SK-N-SH (cell line): ENCODE data around the gene KRTAP2-1. TPM values are rescaled to one million over a fixed set of nuclear protein-coding genes. Genes with fewer than 3 reads are reported as not detected.

ENCODE experiments used
- CTCF ChIA-PET: fragments of 300-600, 350-600 bp; formaldehyde crosslinking; extraction: SDS; loops from one replicate; lab custom pipeline; 2021; lab: Yijun Ruan, JAX
- POLR2A ChIA-PET: fragments of 350-600 bp; sonication (Branson Sonifier 250); formaldehyde crosslinking; extraction: SDS; loops from one replicate; lab custom pipeline; 2020; ENCODE audit warnings: antibody characterized with exemption, inconsistent platforms; lab: Yijun Ruan, JAX
- DNase-seq: peaks from one replicate; pipeline ENCODE4 v3.0.0; 2012
- H2AFZ ChIP-seq: fragments of 200-600 bp; sonication (generic); 2 replicates; pipeline ENCODE4 v1.8.1; 2016; ENCODE audit warnings: antibody characterized with exemption, mild to moderate bottlenecking, low read depth
- H3F3A ChIP-seq: fragments of 200-600 bp; sonication (generic); replicated peaks from 2 replicates; pipeline ENCODE3; 2016; ENCODE audit warnings: antibody characterized with exemption, mild to moderate bottlenecking; ENCODE audit not compliant: insufficient read depth
- H3K27ac ChIP-seq, 2 experiments: fragments of 200-500 bp in 1 of 2; fragments of 200-600 bp in 1 of 2; sonication (Bioruptor generic) in 1 of 2; sonication (generic), shearing (Covaris generic) in 1 of 2; 2 replicates each; pipeline versions ENCODE4 v1.5.1 to v1.6.1; 2014 to 2016; ENCODE audit warnings: low read depth in 2 of 2, inconsistent platforms in 1 of 2, low read length in 1 of 2, mild to moderate bottlenecking in 1 of 2, mixed read lengths in 1 of 2
- H3K27me3 ChIP-seq: fragments of 200-600 bp; sonication (generic), shearing (Covaris generic); 2 replicates; pipeline ENCODE4 v1.6.1; 2016; ENCODE audit warnings: mixed run types; ENCODE audit not compliant: insufficient read depth
- H3K36me3 ChIP-seq, 2 experiments: fragments of 200-500 bp in 1 of 2; fragments of 200-600 bp in 1 of 2; sonication (Bioruptor generic) in 1 of 2; sonication (generic) in 1 of 2; replicated peaks in 1 of 2; 2 replicates each; pipeline versions ENCODE3 to v1.5.1; 2014 to 2016; ENCODE audit warnings: low read length in 1 of 2, mild to moderate bottlenecking in 1 of 2; ENCODE audit not compliant: insufficient read depth in 2 of 2, control insufficient read depth in 1 of 2
- H3K4me1 ChIP-seq, 2 experiments: fragments of 200-500 bp in 1 of 2; fragments of 200-600 bp in 1 of 2; sonication (Bioruptor generic) in 1 of 2; sonication (generic), shearing (Covaris generic) in 1 of 2; 2 replicates each; pipeline versions ENCODE4 v1.5.1 to v1.6.1; 2014 to 2016; ENCODE audit warnings: low read depth in 1 of 2, low read length in 1 of 2, mixed run types in 1 of 2; ENCODE audit not compliant: insufficient read depth in 2 of 2, control insufficient read depth in 1 of 2
- H3K4me2 ChIP-seq: fragments of 200-600 bp; sonication (generic), shearing (Covaris generic); 2 replicates; pipeline ENCODE4 v1.6.1; 2017; ENCODE audit warnings: mixed run types
- H3K4me3 ChIP-seq, 2 experiments: fragments of 200-500 bp in 1 of 2; fragments of 200-600 bp in 1 of 2; sonication (Bioruptor generic) in 1 of 2; sonication (generic), shearing (Covaris generic) in 1 of 2; 2 replicates each; pipeline versions ENCODE4 v1.5.1 to v1.8.1; 2014 to 2016; ENCODE audit warnings: low read depth in 2 of 2, inconsistent platforms in 1 of 2, low read length in 1 of 2, mild to moderate bottlenecking in 1 of 2, mixed read lengths in 1 of 2, moderate library complexity in 1 of 2
- H3K79me2 ChIP-seq: fragments of 200-600 bp; sonication (generic); 2 replicates; pipeline ENCODE4 v1.8.1; 2017; ENCODE audit warnings: mild to moderate bottlenecking; ENCODE audit not compliant: insufficient read depth
- H3K9ac ChIP-seq: fragments of 200-600 bp; sonication (generic); 2 replicates; pipeline ENCODE4 v1.6.1; 2017; ENCODE audit warnings: mixed run types
- H3K9me2 ChIP-seq: fragments of 200-600 bp; sonication (generic); 2 replicates; pipeline ENCODE4 v1.6.1; 2017; ENCODE audit warnings: mixed run types
- H3K9me3 ChIP-seq: fragments of 200-600 bp; sonication (generic); 2 replicates; pipeline ENCODE4 v1.6.1; 2017; ENCODE audit warnings: mixed run types, mild to moderate bottlenecking, moderate library complexity
- H4K20me1 ChIP-seq: fragments of 200-600 bp; sonication (generic); 2 replicates; pipeline ENCODE4 v1.6.1; 2017; ENCODE audit warnings: mild to moderate bottlenecking, mixed run types; ENCODE audit not compliant: insufficient read depth
- CTCF ChIP-seq: fragments of 200-600 bp; sonication (generic); IDR thresholded peaks from 2 replicates; pipeline ENCODE4 v1.6.1; 2017; ENCODE audit warnings: antibody characterized with exemption, mild to moderate bottlenecking, moderate library complexity
- ELF1 ChIP-seq: IDR thresholded peaks from 2 replicates; pipeline ENCODE4 v1.4.0; 2012
- EP300 ChIP-seq, 2 experiments: IDR thresholded peaks; 2 replicates each; pipeline versions ENCODE4 v1.4.0 to v1.6.1; 2012; ENCODE audit warnings: borderline replicate concordance in 1 of 2, low read depth in 1 of 2, low read length in 1 of 2
- EZH2phosphoT487 ChIP-seq: fragments of 200-600 bp; sonication (generic); IDR thresholded peaks from 2 replicates; pipeline ENCODE4 v1.6.1; 2017; ENCODE audit warnings: low read depth, mixed run types, mild to moderate bottlenecking, antibody characterized with exemption, moderate library complexity, borderline replicate concordance
- FOXJ3 ChIP-seq: sonication (generic); formaldehyde crosslinking; IDR thresholded peaks from 2 replicates; pipeline ENCODE4 v1.5.1; 2020; ENCODE audit warnings: mild to moderate bottlenecking, missing genetic modification reagents
- FOXM1 ChIP-seq: IDR thresholded peaks from 2 replicates; pipeline ENCODE4 v1.4.0; 2012; ENCODE audit warnings: low read depth, mild to moderate bottlenecking
- GATA2 ChIP-seq: sonication (generic); formaldehyde crosslinking; IDR thresholded peaks from 2 replicates; pipeline ENCODE4 v1.5.0; 2020; ENCODE audit warnings: mild to moderate bottlenecking, missing genetic modification reagents
- IRF3 ChIP-seq: fragments of 150-350 bp; IDR thresholded peaks from 2 replicates; pipeline ENCODE4 v1.6.1; 2016; ENCODE audit warnings: mild to moderate bottlenecking, low read depth, low read length
- MAX ChIP-seq: IDR thresholded peaks from 2 replicates; pipeline ENCODE4 v1.4.0; 2012; ENCODE audit warnings: low read depth
- MXI1 ChIP-seq: IDR thresholded peaks from 2 replicates; pipeline ENCODE4 v1.6.1; 2012; ENCODE audit warnings: mild to moderate bottlenecking, low read depth, low read length, improper control_type of control experiment
- RAD21 ChIP-seq: IDR thresholded peaks from 2 replicates; pipeline ENCODE4 v1.6.1; 2012; ENCODE audit warnings: mild to moderate bottlenecking, low read length
- REST ChIP-seq: IDR thresholded peaks from 2 replicates; pipeline ENCODE4 v1.6.1; 2012; ENCODE audit warnings: mild to moderate bottlenecking, low read depth, low read length, moderate library complexity
- RFX5 ChIP-seq: IDR thresholded peaks from 2 replicates; pipeline ENCODE4 v1.6.1; 2012; ENCODE audit warnings: mild to moderate bottlenecking, improper control_type of control experiment, low read length
- RXRA ChIP-seq: IDR thresholded peaks from 2 replicates; pipeline ENCODE4 v1.4.0; 2012; ENCODE audit warnings: low read depth, mild to moderate bottlenecking, borderline replicate concordance
- TAF1 ChIP-seq: IDR thresholded peaks from 2 replicates; pipeline ENCODE4 v1.6.1; 2012; ENCODE audit warnings: low read depth, mild to moderate bottlenecking, low read length, moderate library complexity, borderline replicate concordance
- TCF12 ChIP-seq: IDR thresholded peaks from 2 replicates; pipeline ENCODE4 v1.4.0; 2012
- TEAD4 ChIP-seq: IDR thresholded peaks from 2 replicates; pipeline ENCODE4 v1.4.0; 2012; ENCODE audit warnings: mild to moderate bottlenecking, borderline replicate concordance; ENCODE audit not compliant: insufficient read depth
- USF1 ChIP-seq: IDR thresholded peaks from 2 replicates; pipeline ENCODE4 v1.4.0; 2012; ENCODE audit warnings: low read depth, borderline replicate concordance
- YY1 ChIP-seq: IDR thresholded peaks from 2 replicates; pipeline ENCODE4 v1.4.0; 2012; ENCODE audit warnings: low read depth, mild to moderate bottlenecking
- WGBS: methylation state at CpG from one replicate; pipeline ENCODE4 v1.1.6; 2017; ENCODE audit warnings: low lambda C conversion rate; 5-methylcytosine and 5-hydroxymethylcytosine counted together
- polyA plus RNA-seq, 3 experiments: library from polyadenylated mRNA; depleted of rRNA; stranded (reverse); fragments of >200 nt; gene quantifications; 2 replicates each; pipeline ENCODE4 v1.2.3, GENCODE V29; 2012

The KRTAP2-1 gene
- polyA plus RNA-seq, 1 of the 3 experiments (the other 2 are of a cell fraction) = not detected

- Histone ChIP-seq H3K9me2 (no peaks in the 10 kb centered on the region), H3K36me3 (no peaks in the 10 kb centered on the region), H3K4me3 (no peak overlapping the region), H3K27me3 (peaks cover 38% of the 10 kb centered on the region; the same call in 1 of the 2 replicates), H3K27ac (no peak overlapping the region), H3K79me2 (no peaks in the 10 kb centered on the region)
- no peak for DNase-seq
- no peak for TF ChIP-seq RFX5
- TF ChIP-seq USF1 = no peak
- TF ChIP-seq TAF1 = no peak
- no peak for TF ChIP-seq FOXJ3 (CRISPR knock-in tag)
- no peak for TF ChIP-seq MXI1
- no peak for TF ChIP-seq FOXM1
- no peak for TF ChIP-seq IRF3
- TF ChIP-seq YY1 = no peak
- no peak for TF ChIP-seq ELF1
- no peak for TF ChIP-seq EZH2phosphoT487
- TF ChIP-seq CTCF = no peak
- TF ChIP-seq TEAD4 = no peak
- no peak for TF ChIP-seq MAX
- TF ChIP-seq EP300 (IDR thresholded peaks at IDR 0.05; ENCODE audit: borderline replicate concordance in 1 of 2, low read depth in 1 of 2, low read length in 1 of 2) = no peak
- TF ChIP-seq RXRA = no peak
- no peak for TF ChIP-seq REST
- no peak for TF ChIP-seq GATA2 (CRISPR knock-in tag)
- TF ChIP-seq RAD21 = no peak
- no peak for TF ChIP-seq TCF12
- TF ChIP-seq, all 33 proteins: peak for 0
- H3K4me1 ChIP-seq = no peaks in the 10 kb centered on the region
- H4K20me1 ChIP-seq = no peaks in the 10 kb centered on the region
- CTCF ChIA-PET = interaction anchor here (0.8 to 1.0 kb wide), 3 partner anchors 67 to 649 kb away, joined by 3 to 4 read pairs (median 3); no protein-coding TSS in a partner anchor
- no peak overlapping the region for H3K9ac ChIP-seq
- no peaks in the 10 kb centered on the region for H3K9me3 ChIP-seq
- H2AFZ ChIP-seq = no peak overlapping the region
- 0% methylated on average over 1 of the region's 1 CpG for WGBS
- POLR2A ChIA-PET = no interaction called here
- H3K4me2 ChIP-seq = no peak overlapping the region
- H3F3A ChIP-seq = no peaks in the 10 kb centered on the region
Measured at GRCh38 chr17:41013606-41014005, 33.5 kb downstream of the KRTAP2-1 start.
